Measurements from ENCODE around the gene SORBS1.

DNA sequence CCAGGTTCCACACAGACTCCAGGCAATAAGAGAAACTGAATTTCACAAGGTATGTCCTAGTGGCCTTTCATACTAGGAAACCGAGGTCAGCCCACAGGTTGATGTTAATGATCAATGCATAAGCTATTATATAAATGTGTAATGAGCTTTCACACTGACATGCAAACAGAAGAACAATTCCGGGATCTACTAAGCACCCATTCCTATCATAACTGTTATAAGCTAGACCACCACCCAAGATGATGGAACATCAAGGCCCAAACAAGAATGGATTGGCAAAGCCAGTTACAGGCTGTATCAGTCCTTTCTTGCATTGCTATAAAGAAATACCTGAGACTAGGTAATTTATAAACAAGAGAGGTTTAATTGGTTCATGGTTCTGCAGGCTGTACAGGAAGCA, 15.2 kb downstream of the SORBS1 start:
- TF ChIP-seq JUND (IDR thresholded peaks at IDR 0.05) (no peak), EGR1 (IDR thresholded peaks at IDR 0.05; ENCODE audit: low read depth in 2 of 2) (no peak), RAD21 (IDR thresholded peaks at IDR 0.05) (no peak), HNF4A (conservative IDR thresholded peaks at IDR 0.05) (no peak), YY1 (IDR thresholded peaks at IDR 0.05) (no peak), SP1 (IDR thresholded peaks at IDR 0.05) (no peak), RXRA (IDR thresholded peaks at IDR 0.05) (no peak), GABPA (IDR thresholded peaks at IDR 0.05 in 1 of 2, conservative IDR thresholded peaks at IDR 0.05 in 1 of 2) (no peak)
- TF ChIP-seq, protein P1, sequence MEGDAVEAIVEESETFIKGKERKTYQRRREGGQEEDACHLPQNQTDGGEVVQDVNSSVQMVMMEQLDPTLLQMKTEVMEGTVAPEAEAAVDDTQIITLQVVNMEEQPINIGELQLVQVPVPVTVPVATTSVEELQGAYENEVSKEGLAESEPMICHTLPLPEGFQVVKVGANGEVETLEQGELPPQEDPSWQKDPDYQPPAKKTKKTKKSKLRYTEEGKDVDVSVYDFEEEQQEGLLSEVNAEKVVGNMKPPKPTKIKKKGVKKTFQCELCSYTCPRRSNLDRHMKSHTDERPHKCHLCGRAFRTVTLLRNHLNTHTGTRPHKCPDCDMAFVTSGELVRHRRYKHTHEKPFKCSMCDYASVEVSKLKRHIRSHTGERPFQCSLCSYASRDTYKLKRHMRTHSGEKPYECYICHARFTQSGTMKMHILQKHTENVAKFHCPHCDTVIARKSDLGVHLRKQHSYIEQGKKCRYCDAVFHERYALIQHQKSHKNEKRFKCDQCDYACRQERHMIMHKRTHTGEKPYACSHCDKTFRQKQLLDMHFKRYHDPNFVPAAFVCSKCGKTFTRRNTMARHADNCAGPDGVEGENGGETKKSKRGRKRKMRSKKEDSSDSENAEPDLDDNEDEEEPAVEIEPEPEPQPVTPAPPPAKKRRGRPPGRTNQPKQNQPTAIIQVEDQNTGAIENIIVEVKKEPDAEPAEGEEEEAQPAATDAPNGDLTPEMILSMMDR (IDR thresholded peaks at IDR 0.05; ENCODE audit: low read depth, low read length, missing input control): no peak
- TF ChIP-seq, protein P2, sequence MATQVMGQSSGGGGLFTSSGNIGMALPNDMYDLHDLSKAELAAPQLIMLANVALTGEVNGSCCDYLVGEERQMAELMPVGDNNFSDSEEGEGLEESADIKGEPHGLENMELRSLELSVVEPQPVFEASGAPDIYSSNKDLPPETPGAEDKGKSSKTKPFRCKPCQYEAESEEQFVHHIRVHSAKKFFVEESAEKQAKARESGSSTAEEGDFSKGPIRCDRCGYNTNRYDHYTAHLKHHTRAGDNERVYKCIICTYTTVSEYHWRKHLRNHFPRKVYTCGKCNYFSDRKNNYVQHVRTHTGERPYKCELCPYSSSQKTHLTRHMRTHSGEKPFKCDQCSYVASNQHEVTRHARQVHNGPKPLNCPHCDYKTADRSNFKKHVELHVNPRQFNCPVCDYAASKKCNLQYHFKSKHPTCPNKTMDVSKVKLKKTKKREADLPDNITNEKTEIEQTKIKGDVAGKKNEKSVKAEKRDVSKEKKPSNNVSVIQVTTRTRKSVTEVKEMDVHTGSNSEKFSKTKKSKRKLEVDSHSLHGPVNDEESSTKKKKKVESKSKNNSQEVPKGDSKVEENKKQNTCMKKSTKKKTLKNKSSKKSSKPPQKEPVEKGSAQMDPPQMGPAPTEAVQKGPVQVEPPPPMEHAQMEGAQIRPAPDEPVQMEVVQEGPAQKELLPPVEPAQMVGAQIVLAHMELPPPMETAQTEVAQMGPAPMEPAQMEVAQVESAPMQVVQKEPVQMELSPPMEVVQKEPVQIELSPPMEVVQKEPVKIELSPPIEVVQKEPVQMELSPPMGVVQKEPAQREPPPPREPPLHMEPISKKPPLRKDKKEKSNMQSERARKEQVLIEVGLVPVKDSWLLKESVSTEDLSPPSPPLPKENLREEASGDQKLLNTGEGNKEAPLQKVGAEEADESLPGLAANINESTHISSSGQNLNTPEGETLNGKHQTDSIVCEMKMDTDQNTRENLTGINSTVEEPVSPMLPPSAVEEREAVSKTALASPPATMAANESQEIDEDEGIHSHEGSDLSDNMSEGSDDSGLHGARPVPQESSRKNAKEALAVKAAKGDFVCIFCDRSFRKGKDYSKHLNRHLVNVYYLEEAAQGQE (IDR thresholded peaks at IDR 0.05): no peak
- TF ChIP-seq, protein P3, sequence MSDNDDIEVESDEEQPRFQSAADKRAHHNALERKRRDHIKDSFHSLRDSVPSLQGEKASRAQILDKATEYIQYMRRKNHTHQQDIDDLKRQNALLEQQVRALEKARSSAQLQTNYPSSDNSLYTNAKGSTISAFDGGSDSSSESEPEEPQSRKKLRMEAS (IDR thresholded peaks at IDR 0.05): no peak
- TF ChIP-seq, protein P4, sequence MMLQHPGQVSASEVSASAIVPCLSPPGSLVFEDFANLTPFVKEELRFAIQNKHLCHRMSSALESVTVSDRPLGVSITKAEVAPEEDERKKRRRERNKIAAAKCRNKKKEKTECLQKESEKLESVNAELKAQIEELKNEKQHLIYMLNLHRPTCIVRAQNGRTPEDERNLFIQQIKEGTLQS (IDR thresholded peaks at IDR 0.05): no peak
- TF ChIP-seq, protein P5, sequence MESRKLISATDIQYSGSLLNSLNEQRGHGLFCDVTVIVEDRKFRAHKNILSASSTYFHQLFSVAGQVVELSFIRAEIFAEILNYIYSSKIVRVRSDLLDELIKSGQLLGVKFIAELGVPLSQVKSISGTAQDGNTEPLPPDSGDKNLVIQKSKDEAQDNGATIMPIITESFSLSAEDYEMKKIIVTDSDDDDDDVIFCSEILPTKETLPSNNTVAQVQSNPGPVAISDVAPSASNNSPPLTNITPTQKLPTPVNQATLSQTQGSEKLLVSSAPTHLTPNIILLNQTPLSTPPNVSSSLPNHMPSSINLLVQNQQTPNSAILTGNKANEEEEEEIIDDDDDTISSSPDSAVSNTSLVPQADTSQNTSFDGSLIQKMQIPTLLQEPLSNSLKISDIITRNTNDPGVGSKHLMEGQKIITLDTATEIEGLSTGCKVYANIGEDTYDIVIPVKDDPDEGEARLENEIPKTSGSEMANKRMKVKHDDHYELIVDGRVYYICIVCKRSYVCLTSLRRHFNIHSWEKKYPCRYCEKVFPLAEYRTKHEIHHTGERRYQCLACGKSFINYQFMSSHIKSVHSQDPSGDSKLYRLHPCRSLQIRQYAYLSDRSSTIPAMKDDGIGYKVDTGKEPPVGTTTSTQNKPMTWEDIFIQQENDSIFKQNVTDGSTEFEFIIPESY (IDR thresholded peaks at IDR 0.05): no peak

All from liver (tissue), 3 donors.